ENCODE measurements around the gene ARHGAP10. TPM values are rescaled to one million over a fixed set of nuclear protein-coding genes. Genes with fewer than 3 reads are reported as not detected.

ARHGAP10 gene
- total RNA-seq, 4 donors from 2014 or later: 7.0 to 52.8 (median 19.9) TPM

GRCh38 chr4:148027201-148027600 lies 295.3 kb downstream of the ARHGAP10 start:
- no peaks in the 10 kb centered on the region for H3K27me3 ChIP-seq
- no peaks in the 10 kb centered on the region for H3K4me1 ChIP-seq
- no peaks in the 10 kb centered on the region for H3K9me3 ChIP-seq
- TF ChIP-seq, protein P1, sequence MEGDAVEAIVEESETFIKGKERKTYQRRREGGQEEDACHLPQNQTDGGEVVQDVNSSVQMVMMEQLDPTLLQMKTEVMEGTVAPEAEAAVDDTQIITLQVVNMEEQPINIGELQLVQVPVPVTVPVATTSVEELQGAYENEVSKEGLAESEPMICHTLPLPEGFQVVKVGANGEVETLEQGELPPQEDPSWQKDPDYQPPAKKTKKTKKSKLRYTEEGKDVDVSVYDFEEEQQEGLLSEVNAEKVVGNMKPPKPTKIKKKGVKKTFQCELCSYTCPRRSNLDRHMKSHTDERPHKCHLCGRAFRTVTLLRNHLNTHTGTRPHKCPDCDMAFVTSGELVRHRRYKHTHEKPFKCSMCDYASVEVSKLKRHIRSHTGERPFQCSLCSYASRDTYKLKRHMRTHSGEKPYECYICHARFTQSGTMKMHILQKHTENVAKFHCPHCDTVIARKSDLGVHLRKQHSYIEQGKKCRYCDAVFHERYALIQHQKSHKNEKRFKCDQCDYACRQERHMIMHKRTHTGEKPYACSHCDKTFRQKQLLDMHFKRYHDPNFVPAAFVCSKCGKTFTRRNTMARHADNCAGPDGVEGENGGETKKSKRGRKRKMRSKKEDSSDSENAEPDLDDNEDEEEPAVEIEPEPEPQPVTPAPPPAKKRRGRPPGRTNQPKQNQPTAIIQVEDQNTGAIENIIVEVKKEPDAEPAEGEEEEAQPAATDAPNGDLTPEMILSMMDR (IDR thresholded peaks at IDR 0.05): no peak
- no peak for TF ChIP-seq POLR2A (IDR thresholded peaks at IDR 0.05)
- DNase-seq: no peak
- no peak overlapping the region for H3K4me3 ChIP-seq
- H3K36me3 ChIP-seq: no peaks in the 10 kb centered on the region
- H3K27ac ChIP-seq: no peak overlapping the region

- Histone ChIP-seq H3K4me1 (no peaks in the 10 kb centered on the region), H3K4me3 (no peak overlapping the region), H3K9me3 (no peaks in the 10 kb centered on the region), H3K36me3 (no peaks in the 10 kb centered on the region), H3K27ac (no peak overlapping the region), H3K27me3 (no peaks in the 10 kb centered on the region)
- DNase-seq: no peak
- no peak for TF ChIP-seq POLR2A (IDR thresholded peaks at IDR 0.05)
- TF ChIP-seq, protein P1 (IDR thresholded peaks at IDR 0.05): no peak
These were observed 297.9 kb downstream of the ARHGAP10 start for GRCh38 chr4:148029781-148030180.

DNA sequence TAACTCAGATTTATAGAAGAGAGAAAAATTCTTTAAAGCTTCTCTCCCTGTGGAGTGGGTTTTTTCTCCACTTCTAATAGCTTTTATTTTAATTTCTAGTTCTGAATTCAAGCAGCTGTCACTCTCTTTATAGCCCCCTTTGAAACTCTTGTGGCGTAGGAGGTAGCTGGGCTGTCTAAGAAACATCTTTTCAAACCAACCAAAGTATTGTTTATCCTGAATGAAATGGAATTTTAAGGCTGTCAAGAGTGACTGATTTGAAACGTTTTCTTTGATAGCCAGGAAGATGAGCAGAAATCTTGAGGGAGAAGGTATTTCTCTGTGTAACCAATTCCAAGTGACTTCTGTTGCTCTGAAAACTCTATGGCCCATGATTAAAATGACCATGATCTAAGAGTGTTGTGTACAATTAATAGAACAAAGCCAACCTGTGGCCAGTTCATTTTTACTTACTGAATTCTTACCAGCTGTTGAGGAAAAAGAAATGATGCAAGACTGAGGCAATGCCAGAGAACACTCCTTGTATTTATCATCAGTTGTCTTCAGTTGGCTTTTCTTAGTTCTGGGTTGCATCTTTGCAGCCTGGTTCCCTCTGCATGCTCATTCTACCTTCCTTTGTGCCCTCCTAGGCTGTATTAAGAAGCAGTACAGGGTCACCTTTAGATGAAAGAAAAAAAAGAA lies 298.4 kb downstream of the ARHGAP10 start:
- Histone ChIP-seq H3K27me3 (no peaks in the 10 kb centered on the region), H3K4me1 (no peaks in the 10 kb centered on the region), H3K36me3 (no peaks in the 10 kb centered on the region), H3K27ac (no peak overlapping the region), H3K4me3 (no peak overlapping the region), H3K9me3 (no peaks in the 10 kb centered on the region)
- TF ChIP-seq POLR2A (IDR thresholded peaks at IDR 0.05): no peak
- TF ChIP-seq, protein P1 (IDR thresholded peaks at IDR 0.05): no peak
- no peak for DNase-seq

- Histone ChIP-seq H3K4me1 (no peaks in the 10 kb centered on the region), H3K4me3 (no peak overlapping the region), H3K27ac (no peak overlapping the region), H3K9me3 (no peaks in the 10 kb centered on the region), H3K36me3 (no peaks in the 10 kb centered on the region), H3K27me3 (no peaks in the 10 kb centered on the region)
- no peak for DNase-seq
- no peak for TF ChIP-seq POLR2A (IDR thresholded peaks at IDR 0.05)
- TF ChIP-seq, protein P1 (IDR thresholded peaks at IDR 0.05): no peak
These were observed 302.9 kb downstream of the ARHGAP10 start for GRCh38 chr4:148034813-148035212.

- Histone ChIP-seq H3K27ac (no peak overlapping the region), H3K9me3 (no peaks in the 10 kb centered on the region), H3K36me3 (peaks cover 0 to under 1% (median 0%) of the 10 kb centered on the region in 3 donors), H3K27me3 (no peaks in the 10 kb centered on the region), H3K4me1 (peaks cover 0 to 4% (median 0%) of the 10 kb centered on the region in 4 donors), H3K4me3 (no peak overlapping the region)
- TF ChIP-seq POLR2A (IDR thresholded peaks at IDR 0.05): no peak
- TF ChIP-seq, protein P1 (IDR thresholded peaks at IDR 0.05): peak in 1 of 6 experiments; percentile 12
- DNase-seq: no peak
These were observed 309.9 kb downstream of the ARHGAP10 start for GRCh38 chr4:148041606-148042329.

Measured in Peyer's patch (tissue), 4 donors.